GM12891 (cell line): ENCODE measurements around the gene CCDC30.

Source experiments
- POLR2A ChIP-seq: IDR thresholded peaks from 2 replicates; pipeline ENCODE4 v1.6.1; 2011; ENCODE audit warnings: low read depth, low read length, control low read depth
- POLR2AphosphoS5 ChIP-seq: IDR thresholded peaks from 2 replicates; pipeline ENCODE4 v1.6.1; 2011; ENCODE audit warnings: low read depth, low read length, control low read depth
- POU2F2 ChIP-seq: IDR thresholded peaks from 2 replicates; pipeline ENCODE4 v1.6.1; 2011; ENCODE audit warnings: low read depth, mild to moderate bottlenecking, control low read depth, low read length, moderate library complexity
- SPI1 ChIP-seq: IDR thresholded peaks from 2 replicates; pipeline ENCODE4 v1.6.1; 2011; ENCODE audit warnings: low read depth, low read length, control low read depth
- TAF1 ChIP-seq: IDR thresholded peaks from 2 replicates; pipeline ENCODE4 v1.6.1; 2011; ENCODE audit warnings: low read depth, low read length, control low read depth

GRCh38 chr1:42420911-42421585, 42.0 kb upstream of the CCDC30 start:
- no peak for TF ChIP-seq POLR2A
- TF ChIP-seq POLR2AphosphoS5 = no peak
- no peak for TF ChIP-seq TAF1
- TF ChIP-seq POU2F2 = no peak
- no peak for TF ChIP-seq SPI1
